Activated T-cell treated with anti-CD3 and anti-CD28 coated beads, Interleukin-2, amount 50 U/mL, for 24 hours (primary cell): ENCODE measurements around the gene NXPE3.

Experiments used
- DNase-seq: peaks from one replicate; pipeline ENCODE4 v3.0.0-alpha.2; 2020
- H3K27ac Mint-ChIP-seq: 2 replicates; pipeline ENCODE4 v1.8.0; 2020; ENCODE audit warnings: mild to moderate bottlenecking, mixed read lengths
- H3K27me3 Mint-ChIP-seq: 2 replicates; pipeline ENCODE4 v1.8.0; 2020; ENCODE audit warnings: mixed read lengths
- H3K36me3 Mint-ChIP-seq: 2 replicates; pipeline ENCODE4 v1.8.0; 2020; ENCODE audit warnings: low read depth, mixed read lengths
- H3K4me1 Mint-ChIP-seq: 2 replicates; pipeline ENCODE4 v1.8.0; 2020; ENCODE audit warnings: low read depth, mixed read lengths
- H3K4me3 Mint-ChIP-seq: 2 replicates; pipeline ENCODE4 v1.8.0; 2020; ENCODE audit warnings: mild to moderate bottlenecking, moderate library complexity, mixed read lengths
- H3K9me3 Mint-ChIP-seq: 2 replicates; pipeline ENCODE4 v1.8.0; 2020; ENCODE audit warnings: mixed read lengths

The NXPE3 gene

DNA sequence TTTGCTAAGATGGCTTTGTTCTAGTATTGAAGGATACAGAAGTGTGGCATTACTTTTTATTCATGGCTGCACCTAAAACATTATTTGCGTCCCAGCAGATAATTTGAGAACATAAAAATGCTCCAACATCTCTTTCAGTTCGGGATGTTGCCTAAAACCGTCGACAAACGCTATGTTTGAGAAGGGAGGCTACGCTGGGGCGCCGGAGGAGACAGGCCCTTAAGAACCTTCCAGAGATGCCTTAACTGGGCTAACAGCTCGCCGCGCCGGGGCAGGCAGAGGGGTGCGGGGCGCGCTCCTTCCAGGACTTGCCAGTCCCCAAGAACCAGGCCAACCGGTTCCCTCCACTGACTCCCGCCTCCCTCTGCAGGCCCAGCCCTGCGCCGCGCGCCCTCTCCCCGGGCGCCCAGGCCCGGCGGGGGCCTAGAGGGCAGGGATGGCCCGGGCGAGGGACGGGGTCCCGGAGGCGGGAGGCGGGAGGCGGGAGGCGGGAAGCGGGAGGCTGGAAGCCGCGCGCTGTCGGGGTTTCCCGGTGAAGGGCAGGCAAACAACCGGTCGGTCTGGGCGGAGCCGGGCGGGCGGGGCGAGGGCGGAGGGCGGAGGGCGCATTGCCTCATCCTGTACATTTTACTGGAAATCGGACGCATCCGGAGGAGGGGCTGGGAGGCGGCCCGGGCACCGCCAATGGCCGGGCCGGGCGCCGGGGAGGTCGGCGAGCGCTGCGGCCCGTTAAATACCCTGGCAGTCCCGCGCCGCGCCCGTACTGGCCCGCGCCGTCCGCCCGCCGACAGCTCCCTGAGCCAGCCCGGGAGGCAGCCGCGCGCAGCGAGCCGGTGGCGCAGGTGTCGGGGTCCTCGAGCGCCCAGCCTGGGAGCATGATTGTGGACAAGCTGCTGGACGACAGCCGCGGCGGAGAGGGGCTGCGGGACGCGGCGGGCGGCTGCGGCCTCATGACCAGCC is 70.0 kb downstream of the NXPE3 start, which contains the start of gene NFKBIZ:
NFKBIZ (plus strand) TSS at position 761 of the 960 bp plus-strand sequence; CDS start at position 876, 115 bp downstream.
- H3K27ac Mint-ChIP-seq, result peak within 1 kb of the TSS; percentile 99

DNA sequence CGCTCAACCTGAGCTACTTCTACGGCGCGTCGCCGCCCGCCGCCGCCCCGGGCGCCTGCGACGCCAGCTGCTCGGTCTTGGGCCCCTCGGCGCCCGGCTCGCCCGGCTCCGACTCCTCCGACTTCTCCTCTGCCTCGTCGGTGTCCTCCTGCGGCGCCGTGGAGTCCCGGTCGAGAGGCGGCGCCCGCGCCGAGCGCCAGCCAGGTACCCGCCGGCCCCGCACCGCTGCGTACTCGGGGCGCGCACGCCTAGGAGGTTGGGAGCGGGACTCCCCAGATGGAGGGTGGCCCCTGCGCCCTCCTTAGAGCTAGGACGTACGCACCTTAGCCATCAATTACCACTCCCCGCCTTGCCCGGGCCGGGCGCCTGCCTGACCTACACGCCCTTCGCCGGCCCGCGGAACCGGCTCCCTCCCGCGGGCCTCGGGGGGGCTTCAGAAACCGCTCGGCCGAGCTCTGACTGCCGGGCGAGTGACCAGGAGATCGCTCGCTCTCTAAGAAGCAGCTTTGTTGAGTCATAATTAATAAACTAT is 70.8 kb downstream of the NXPE3 start:
- H3K4me3 Mint-ChIP-seq, result peak overlapping the region; percentile 97
- no peaks in the 10 kb centered on the region for H3K9me3 Mint-ChIP-seq
- peaks cover 51% of the 10 kb centered on the region for H3K36me3 Mint-ChIP-seq
- H3K27ac Mint-ChIP-seq, result peak overlapping the region; percentile 99
- H3K27me3 Mint-ChIP-seq, result no peaks in the 10 kb centered on the region
- DNase-seq, result peak; percentile 75
- peaks cover 56% of the 10 kb centered on the region for H3K4me1 Mint-ChIP-seq

More for the DNA sequence above, 70.0 kb downstream of the NXPE3 start, which contains the start of gene NFKBIZ:
- no peaks in the 10 kb centered on the region for H3K27me3 Mint-ChIP-seq
- H3K9me3 Mint-ChIP-seq, result no peaks in the 10 kb centered on the region
- H3K36me3 Mint-ChIP-seq, result peaks cover 44% of the 10 kb centered on the region
- H3K4me1 Mint-ChIP-seq, result peaks cover 48% of the 10 kb centered on the region
- peak; percentile 96 for DNase-seq
- peak within 1 kb of the TSS; percentile 97 for H3K4me3 Mint-ChIP-seq

DNA sequence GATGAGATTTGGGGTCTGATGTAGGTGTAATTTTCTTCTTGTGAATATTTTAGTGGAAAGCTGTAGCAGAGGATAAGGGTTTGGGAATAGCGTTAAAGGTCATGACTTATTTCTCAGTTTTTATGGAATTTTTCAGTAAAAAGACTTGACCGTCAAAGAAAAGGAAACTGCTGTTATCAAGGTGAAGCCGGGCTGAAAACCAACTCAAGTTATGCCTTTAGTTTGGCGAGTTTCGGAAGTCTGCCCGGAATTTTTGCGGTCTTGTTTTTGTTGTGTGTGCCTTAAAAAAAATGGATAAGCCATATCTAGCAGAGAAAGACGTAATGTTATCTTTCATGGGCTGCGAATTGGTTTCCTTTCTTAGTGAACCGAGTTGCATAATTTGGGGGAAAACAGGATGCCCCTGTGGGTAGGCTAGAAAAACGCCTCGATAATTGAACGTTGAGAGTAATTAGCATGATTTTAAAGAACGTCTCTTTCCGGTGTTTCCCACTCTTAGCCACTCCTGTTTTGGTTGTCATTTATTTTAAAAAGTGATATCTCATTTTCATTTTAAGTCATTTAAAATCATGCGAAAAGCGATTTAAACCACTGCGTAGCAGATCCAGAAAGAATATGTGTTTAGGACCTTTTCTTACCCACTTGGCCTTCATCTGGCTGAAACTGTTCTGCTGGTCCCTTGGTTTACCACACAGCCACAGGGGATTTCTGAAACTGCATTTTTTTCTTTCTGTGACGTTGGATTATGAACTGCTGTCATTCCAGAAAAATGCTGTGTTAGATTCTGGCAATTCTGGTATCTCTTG is 71.4 kb downstream of the NXPE3 start:
- Mint-ChIP-seq H3K27me3 (no peaks in the 10 kb centered on the region), H3K27ac (peak overlapping the region; percentile 99), H3K36me3 (peaks cover 58% of the 10 kb centered on the region), H3K4me1 (peaks cover 62% of the 10 kb centered on the region), H3K9me3 (no peaks in the 10 kb centered on the region), H3K4me3 (peak overlapping the region; percentile 97)
- DNase-seq, result no peak

DNA sequence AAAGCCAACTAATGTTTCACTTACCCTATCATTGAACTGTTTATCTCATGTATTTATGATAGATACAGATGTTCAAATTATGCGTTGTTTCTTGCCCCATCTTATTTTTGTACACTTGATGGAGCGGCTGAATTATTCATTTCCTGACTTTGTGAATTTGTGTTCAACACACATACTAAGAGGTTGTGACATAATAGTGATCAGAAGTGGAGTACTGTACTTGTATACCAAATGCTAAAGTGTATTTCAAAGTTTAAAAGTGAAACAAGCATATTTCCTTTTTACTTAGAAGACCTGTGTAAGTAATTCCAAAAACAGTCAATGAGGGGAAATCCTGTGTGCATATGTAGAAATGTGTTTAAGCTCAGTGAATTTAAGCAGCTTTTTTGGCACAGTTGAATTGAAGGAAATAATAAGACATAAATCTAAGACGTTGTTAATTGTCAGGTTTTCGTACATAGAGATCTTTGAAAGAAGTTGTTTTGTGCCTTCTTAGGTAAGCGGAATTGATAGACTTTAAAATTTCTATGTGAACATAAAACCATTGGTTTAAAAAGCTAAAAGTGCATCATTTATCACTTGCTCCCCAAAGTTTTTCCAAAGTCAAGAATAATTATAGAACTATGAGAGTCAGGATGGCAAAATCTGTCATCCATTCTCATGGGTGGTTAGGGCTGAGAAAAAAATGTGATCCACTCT is 72.2 kb downstream of the NXPE3 start:
- Mint-ChIP-seq H3K9me3 (no peaks in the 10 kb centered on the region), H3K27ac (peak overlapping the region; percentile 99), H3K4me1 (peaks cover 64% of the 10 kb centered on the region), H3K27me3 (no peaks in the 10 kb centered on the region), H3K4me3 (peak overlapping the region; percentile 97), H3K36me3 (peaks cover 65% of the 10 kb centered on the region)
- DNase-seq, result no peak

DNA sequence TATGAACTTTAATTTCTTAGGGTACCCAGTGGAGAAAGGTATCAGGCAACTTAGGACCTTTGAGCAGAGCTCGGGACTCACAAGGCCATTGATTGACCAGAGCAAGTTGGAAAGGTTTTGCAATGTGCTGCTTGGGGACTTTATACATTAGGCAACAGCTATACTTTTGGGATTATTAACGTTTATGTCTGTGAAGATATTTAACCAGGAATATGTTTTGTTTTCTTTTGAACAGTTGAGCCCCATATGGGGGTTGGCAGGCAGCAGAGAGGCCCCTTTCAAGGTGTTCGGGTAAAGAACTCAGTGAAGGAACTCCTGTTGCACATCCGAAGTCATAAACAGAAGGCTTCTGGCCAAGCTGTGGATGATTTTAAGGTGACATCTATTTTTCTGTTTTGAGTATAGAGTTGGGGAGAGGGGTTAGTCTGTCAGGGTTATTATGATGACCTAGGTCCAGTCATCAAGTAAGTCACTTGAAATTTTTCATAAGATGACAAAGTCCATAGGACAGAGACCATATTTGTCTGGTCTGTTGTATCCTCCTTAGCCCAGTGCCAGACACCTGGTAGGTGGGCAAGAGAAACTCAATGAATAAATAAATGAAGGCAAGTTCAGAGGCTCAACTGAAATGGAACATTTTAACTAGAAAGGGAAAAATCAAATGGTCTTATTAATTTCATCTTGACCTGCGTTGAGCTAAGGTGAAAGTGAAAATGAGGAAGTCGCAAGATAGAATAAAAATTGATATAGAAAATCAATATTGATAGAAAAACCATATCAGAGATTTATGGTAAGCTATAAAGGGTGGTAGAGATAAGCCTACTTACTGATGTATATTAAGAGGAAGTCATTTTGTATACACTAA is 73.1 kb downstream of the NXPE3 start:
- Mint-ChIP-seq H3K36me3 (peaks cover 74% of the 10 kb centered on the region), H3K27ac (peak overlapping the region; percentile 99), H3K9me3 (no peaks in the 10 kb centered on the region), H3K27me3 (no peaks in the 10 kb centered on the region), H3K4me3 (peak overlapping the region; percentile 97), H3K4me1 (peaks cover 71% of the 10 kb centered on the region)
- no peak for DNase-seq

DNA sequence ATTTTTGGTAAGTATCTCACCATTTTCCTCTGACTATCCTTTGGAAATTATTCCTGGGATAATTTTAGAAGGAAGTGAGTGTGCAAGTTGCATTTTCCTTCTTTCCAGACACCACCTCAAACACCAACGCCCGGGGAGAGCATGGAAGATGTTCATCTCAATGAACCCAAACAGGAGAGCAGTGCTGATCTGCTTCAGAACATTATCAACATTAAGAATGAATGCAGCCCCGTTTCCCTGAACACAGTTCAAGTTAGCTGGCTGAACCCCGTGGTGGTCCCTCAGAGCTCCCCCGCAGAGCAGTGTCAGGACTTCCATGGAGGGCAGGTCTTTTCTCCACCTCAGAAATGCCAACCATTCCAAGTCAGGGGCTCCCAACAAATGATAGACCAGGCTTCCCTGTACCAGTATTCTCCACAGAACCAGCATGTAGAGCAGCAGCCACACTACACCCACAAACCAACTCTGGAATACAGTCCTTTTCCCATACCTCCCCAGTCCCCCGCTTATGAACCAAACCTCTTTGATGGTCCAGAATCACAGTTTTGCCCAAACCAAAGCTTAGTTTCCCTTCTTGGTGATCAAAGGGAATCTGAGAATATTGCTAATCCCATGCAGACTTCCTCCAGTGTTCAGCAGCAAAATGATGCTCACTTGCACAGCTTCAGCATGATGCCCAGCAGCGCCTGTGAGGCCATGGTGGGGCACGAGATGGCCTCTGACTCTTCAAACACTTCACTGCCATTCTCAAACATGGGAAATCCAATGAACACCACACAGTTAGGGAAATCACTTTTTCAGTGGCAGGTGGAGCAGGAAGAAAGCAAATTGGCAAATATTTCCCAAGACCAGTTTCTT is 74.2 kb downstream of the NXPE3 start:
- no peak for DNase-seq
- Mint-ChIP-seq H3K27me3 (no peaks in the 10 kb centered on the region), H3K36me3 (peaks cover 83% of the 10 kb centered on the region), H3K9me3 (no peaks in the 10 kb centered on the region), H3K4me3 (peak overlapping the region; percentile 97), H3K4me1 (peaks cover 73% of the 10 kb centered on the region), H3K27ac (peak overlapping the region; percentile 49)

DNA sequence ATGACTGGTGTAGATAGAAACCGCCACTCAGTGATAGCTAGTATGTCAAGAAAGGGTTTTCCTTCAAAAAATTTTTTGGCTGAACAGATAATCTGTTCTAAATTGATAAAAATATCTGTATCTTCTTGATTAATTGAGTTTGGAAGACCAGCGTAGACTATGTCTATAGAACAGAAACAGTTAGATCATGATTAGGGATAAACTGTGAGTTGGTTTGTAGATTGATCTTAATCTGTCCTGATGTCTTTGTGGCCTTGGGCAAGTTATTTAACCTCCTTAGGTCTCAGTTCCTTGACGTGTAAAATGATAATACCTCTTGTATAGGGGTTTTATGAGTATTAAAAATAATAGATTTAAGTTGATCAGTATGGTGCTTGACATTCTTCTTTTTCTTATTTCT is 75.0 kb downstream of the NXPE3 start:
- no peak for DNase-seq
- Mint-ChIP-seq H3K9me3 (no peaks in the 10 kb centered on the region), H3K4me1 (peaks cover 75% of the 10 kb centered on the region), H3K27me3 (no peaks in the 10 kb centered on the region), H3K27ac (no peak overlapping the region), H3K4me3 (peak overlapping the region; percentile 97), H3K36me3 (peaks cover 91% of the 10 kb centered on the region)

DNA sequence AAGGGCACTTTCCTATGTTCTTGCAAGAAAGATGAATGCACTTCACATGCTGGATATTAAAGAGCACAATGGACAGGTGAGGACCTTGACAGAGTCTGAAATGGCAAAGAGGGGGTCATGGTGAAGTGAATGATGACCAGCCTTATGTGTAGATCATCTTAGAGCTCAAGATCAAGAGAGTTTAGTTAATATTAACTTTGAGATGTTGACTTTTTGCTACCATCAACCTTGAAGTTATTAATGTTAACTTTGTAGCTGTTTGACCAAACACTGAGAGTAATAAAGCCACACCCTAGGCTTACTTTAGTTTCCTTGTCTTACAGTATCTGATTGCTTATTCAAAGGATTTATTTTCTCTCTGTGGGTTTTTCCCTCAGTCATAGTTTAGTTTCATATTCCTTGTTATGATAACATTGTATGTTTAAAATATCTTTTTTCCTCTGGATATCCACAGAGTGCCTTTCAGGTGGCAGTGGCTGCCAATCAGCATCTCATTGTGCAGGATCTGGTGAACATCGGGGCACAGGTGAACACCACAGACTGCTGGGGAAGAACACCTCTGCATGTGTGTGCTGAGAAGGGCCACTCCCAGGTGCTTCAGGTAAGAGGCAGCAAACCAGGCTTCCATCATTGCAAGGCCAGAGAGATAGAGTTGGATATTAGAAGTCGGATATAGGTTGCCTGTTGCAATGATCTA is 75.7 kb downstream of the NXPE3 start:
- Mint-ChIP-seq H3K36me3 (peaks cover 99% of the 10 kb centered on the region), H3K27ac (peak overlapping the region; percentile 35), H3K27me3 (no peaks in the 10 kb centered on the region), H3K4me1 (peaks cover 79% of the 10 kb centered on the region), H3K9me3 (no peaks in the 10 kb centered on the region), H3K4me3 (no peak overlapping the region)
- no peak for DNase-seq

DNA sequence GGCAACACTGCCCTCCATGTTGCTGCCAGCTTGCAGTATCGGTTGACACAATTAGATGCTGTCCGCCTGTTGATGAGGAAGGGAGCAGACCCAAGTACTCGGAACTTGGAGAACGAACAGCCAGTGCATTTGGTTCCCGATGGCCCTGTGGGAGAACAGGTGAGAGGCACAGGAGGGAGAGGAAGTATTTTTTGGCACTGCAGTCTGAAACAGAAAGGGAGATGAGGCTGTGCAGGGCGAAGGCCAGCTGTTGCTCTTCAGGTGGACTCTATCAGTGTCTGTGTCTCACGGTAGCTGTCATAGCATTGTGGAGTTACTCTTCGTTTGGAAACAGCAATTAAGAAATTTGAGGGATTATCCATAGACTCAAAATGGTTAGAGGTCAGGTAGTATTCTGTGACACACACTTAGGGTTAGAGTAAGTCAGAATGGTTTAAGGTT is 78.3 kb downstream of the NXPE3 start:
- peaks cover 87% of the 10 kb centered on the region for H3K4me1 Mint-ChIP-seq
- H3K9me3 Mint-ChIP-seq, result no peaks in the 10 kb centered on the region
- H3K4me3 Mint-ChIP-seq, result no peak overlapping the region
- H3K27me3 Mint-ChIP-seq, result no peaks in the 10 kb centered on the region
- H3K36me3 Mint-ChIP-seq, result peaks cover 98% of the 10 kb centered on the region
- DNase-seq, result no peak
- peak overlapping the region; percentile 23 for H3K27ac Mint-ChIP-seq

DNA sequence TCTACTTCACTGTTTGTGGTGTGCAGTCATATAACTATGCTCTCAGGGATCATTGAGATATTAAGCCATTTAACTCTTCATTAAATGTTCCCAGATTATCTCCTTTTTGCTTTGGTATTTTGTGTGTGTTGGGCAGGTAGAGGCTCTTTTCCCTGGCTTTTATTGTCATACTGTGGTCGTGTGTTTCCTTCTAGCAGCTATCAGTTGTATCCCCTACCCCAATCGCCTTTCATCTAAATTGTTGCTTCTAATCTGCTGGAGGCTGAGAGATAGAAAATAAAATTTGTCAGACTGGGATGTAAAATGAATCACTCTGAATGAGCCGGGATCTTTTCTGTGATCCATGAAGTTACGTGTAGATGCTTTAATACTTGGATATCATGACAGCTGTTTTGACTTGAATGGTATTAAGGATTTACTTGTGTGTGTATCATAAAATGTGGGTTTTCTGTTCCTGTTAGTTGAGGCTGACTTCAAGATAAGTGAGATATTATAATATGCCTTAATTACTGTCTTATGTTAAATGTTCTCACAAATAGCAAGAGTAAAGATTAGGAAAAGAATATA is 79.5 kb downstream of the NXPE3 start:
- no peak for DNase-seq
- H3K27me3 Mint-ChIP-seq, result no peaks in the 10 kb centered on the region
- no peak overlapping the region for H3K4me3 Mint-ChIP-seq
- peak overlapping the region; percentile 28 for H3K27ac Mint-ChIP-seq
- no peaks in the 10 kb centered on the region for H3K9me3 Mint-ChIP-seq
- H3K36me3 Mint-ChIP-seq, result peaks cover 88% of the 10 kb centered on the region
- peaks cover 85% of the 10 kb centered on the region for H3K4me1 Mint-ChIP-seq

DNA sequence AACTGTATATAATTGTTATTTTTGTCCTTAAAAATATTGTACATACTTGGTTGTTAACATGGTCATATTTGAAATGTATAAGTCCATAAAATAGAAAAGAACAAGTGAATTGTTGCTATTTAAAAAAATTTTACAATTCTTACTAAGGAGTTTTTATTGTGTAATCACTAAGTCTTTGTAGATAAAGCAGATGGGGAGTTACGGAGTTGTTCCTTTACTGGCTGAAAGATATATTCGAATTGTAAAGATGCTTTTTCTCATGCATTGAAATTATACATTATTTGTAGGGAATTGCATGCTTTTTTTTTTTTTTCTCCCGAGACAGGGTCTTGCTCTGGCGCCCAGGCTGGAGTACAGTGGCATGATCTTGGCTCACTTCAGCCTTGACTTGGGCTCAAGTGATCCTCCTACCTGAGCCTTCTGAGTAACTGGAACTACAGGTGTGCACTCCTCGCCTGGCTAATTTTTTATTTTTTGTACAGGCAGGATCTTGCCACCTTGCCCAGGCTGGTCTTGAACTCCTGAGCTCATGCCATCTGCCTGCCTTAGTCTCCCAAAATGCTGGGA is 81.0 kb downstream of the NXPE3 start:
- no peak overlapping the region for H3K27ac Mint-ChIP-seq
- no peak for DNase-seq
- H3K9me3 Mint-ChIP-seq, result no peaks in the 10 kb centered on the region
- no peak overlapping the region for H3K4me3 Mint-ChIP-seq
- H3K36me3 Mint-ChIP-seq, result peaks cover 74% of the 10 kb centered on the region
- peaks cover 76% of the 10 kb centered on the region for H3K4me1 Mint-ChIP-seq
- H3K27me3 Mint-ChIP-seq, result no peaks in the 10 kb centered on the region
